NT2/D1 (cell line): Measurements from ENCODE around the gene PLEKHJ1.

Experiments used
- SUZ12 ChIP-seq: IDR thresholded peaks from 2 replicates; pipeline ENCODE4 v1.6.1; 2011; ENCODE audit not compliant: insufficient read length, insufficient read depth; ENCODE audit errors: extremely low read depth
- ZNF274 ChIP-seq: IDR thresholded peaks from 2 replicates; pipeline ENCODE4 v1.6.1; 2011; ENCODE audit warnings: mild to moderate bottlenecking, low read depth, low read length

GRCh38 chr19:2277138-2277537, 41.0 kb upstream of the PLEKHJ1 start:
- TF ChIP-seq SUZ12 (no peak), ZNF274 (no peak)
